Kidney (tissue), 14 donors: ENCODE measurements around the gene TACR2. TPM values are rescaled to one million over a fixed set of nuclear protein-coding genes. Genes with fewer than 3 reads are reported as not detected.

Experiments
- DNase-seq, 5 donors: peaks; one replicate each; pipeline ENCODE4 v3.0.0-alpha.2; 2013 to 2020
- FAIRE-seq: peaks from 2 replicates; lab custom pipeline; 2012; peaks lifted over from hg19 to GRCh38; lab: Jason Lieb, UNC
- H3K27ac ChIP-seq, 2 donors: one replicate each; pipeline ENCODE4 v1.7.0; 2013; ENCODE audit warnings: low read depth in 2 of 2, low read length in 2 of 2, inconsistent platforms in 1 of 2
- H3K27me3 ChIP-seq: one replicate; pipeline ENCODE4 v1.7.1; 2013; ENCODE audit warnings: low read length, inconsistent platforms; ENCODE audit not compliant: control insufficient read depth, insufficient read depth
- H3K36me3 ChIP-seq, 3 donors: one replicate each; pipeline versions ENCODE4 v1.7.0 to v1.7.1; 2013; ENCODE audit warnings: low read length in 3 of 3, control low read depth in 1 of 3, inconsistent platforms in 1 of 3; ENCODE audit not compliant: insufficient read depth in 3 of 3, control insufficient read depth in 2 of 3
- H3K4me1 ChIP-seq, 3 donors: one replicate each; pipeline versions ENCODE4 v1.7.0 to v1.7.1; 2013; ENCODE audit warnings: low read length in 3 of 3, inconsistent platforms in 1 of 3, low read depth in 1 of 3; ENCODE audit not compliant: control insufficient read depth in 2 of 3, insufficient read depth in 2 of 3
- H3K4me3 ChIP-seq, 3 donors: one replicate each; pipeline versions ENCODE4 v1.7.0 to v1.8.1; 2013; ENCODE audit warnings: low read length in 3 of 3, control low read depth in 1 of 3, inconsistent platforms in 1 of 3
- H3K9ac ChIP-seq, 3 donors: one replicate each; pipeline versions ENCODE4 v1.7.0 to v1.7.1; 2013; ENCODE audit warnings: low read length in 3 of 3, control low read depth in 1 of 3, inconsistent platforms in 1 of 3
- H3K9me3 ChIP-seq, 3 donors: one replicate each; pipeline versions ENCODE4 v1.7.0 to v1.7.1; 2013; ENCODE audit warnings: low read length in 3 of 3, control low read depth in 1 of 3, inconsistent platforms in 1 of 3; ENCODE audit not compliant: control insufficient read depth in 2 of 3, insufficient read depth in 1 of 3
- CTCF ChIP-seq: IDR thresholded peaks from 3 replicates; pipeline ENCODE4 v1.5.1; 2012; ENCODE audit warnings: mild to moderate bottlenecking, moderate library complexity, borderline replicate concordance; ENCODE audit not compliant: insufficient read depth; ENCODE audit errors: extremely low read depth
- intact Hi-C: fragments of 100-400 bp; cut with DNase I; formaldehyde crosslinking; loops from one replicate; pipeline ENCODE4 v1.11.1; 2022
- polyA plus RNA-seq: library from polyadenylated mRNA; stranded (reverse); fragments of 350-450 nt; fragmentation: Illumina TruSeq; extraction: RNeasy Lipid Tissue Mini Kit (QIAGEN cat#74804); gene quantifications from one replicate; pipeline ENCODE4 v1.2.3, GENCODE V29; 2014; ENCODE audit warnings: low read depth, low replicate concordance; ENCODE audit not compliant: insufficient read depth
- total RNA-seq: library from RNA; stranded (reverse); fragmentation: NEBNext Ultra II Directional; extraction: Animal tissue kit (Norgen Biotek cat#: 25700); gene quantifications from one replicate; pipeline ENCODE4 v1.2.1, GENCODE V29; 2021
- donor health status: control.
- donor health status: control.
- donor health status: control.
- donor health status: control.
- donor health status: control.
- donor health status: DM: yes; HTN: yes; CAD: no.
- donor health status: Normal renal cell carcinoma (clear cell type).

TACR2 gene
- total and polyA plus RNA-seq, 2 donors from 2014 or later: 0.37 to 0.38 TPM

- FAIRE-seq: no peak
- intact Hi-C loops: no loop called here
- no peaks in the 10 kb centered on the region for H3K36me3 ChIP-seq
- no peaks in the 10 kb centered on the region for H3K9me3 ChIP-seq
- no peak overlapping the region for H3K4me3 ChIP-seq
- H3K9ac ChIP-seq: no peak overlapping the region
- peak overlapping the region; percentile 38 to 49 for H3K27ac ChIP-seq
- no peak for TF ChIP-seq CTCF
- H3K4me1 ChIP-seq: peaks cover 4 to 39% (median 20%) of the 10 kb centered on the region in 3 donors
- H3K27me3 ChIP-seq: no peaks in the 10 kb centered on the region
- peak in 1 of 5 donors; percentile 73 for DNase-seq
These were observed 48.2 kb upstream of the TACR2 start for GRCh38 chr10:69464801-69465401.

GRCh38 chr10:69464401-69464800 lies 47.7 kb upstream of the TACR2 start:
- DNase-seq (no peak), FAIRE-seq (no peak)
- Histone ChIP-seq H3K36me3 (no peaks in the 10 kb centered on the region), H3K9ac (no peak overlapping the region), H3K27me3 (no peaks in the 10 kb centered on the region), H3K27ac (no peak overlapping the region), H3K9me3 (no peaks in the 10 kb centered on the region), H3K4me3 (no peak overlapping the region), H3K4me1 (peaks cover 4 to 40% (median 25%) of the 10 kb centered on the region in 3 donors)
- TF ChIP-seq CTCF: no peak
- intact Hi-C loops: no loop called here

DNA sequence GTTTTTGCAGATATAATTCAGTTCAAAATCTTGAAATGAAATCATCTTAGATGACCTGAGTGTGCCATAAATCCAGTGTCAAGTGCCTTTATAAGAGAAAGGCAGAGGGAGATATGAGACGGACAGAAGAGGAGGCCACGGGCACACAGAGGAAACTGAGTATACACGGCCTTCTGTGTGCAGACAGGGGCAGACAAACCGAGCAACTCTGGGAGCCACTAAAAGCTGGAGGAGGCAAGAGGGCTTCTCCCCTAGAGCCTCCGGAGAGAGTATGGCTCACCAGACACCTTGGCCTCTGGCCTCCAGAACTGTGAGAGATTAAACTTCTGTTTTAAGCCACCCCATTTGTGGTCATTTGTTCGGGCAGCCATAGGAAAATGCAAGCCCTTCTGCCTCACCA lies 47.2 kb upstream of the TACR2 start:
- FAIRE-seq (no peak), DNase-seq (no peak)
- intact Hi-C loops: no loop called here
- Histone ChIP-seq H3K9me3 (no peaks in the 10 kb centered on the region), H3K4me1 (peaks cover 4 to 40% (median 30%) of the 10 kb centered on the region in 3 donors), H3K4me3 (no peak overlapping the region), H3K36me3 (no peaks in the 10 kb centered on the region), H3K27ac (peak overlapping the region in 1 of 2 donors; percentile 23), H3K27me3 (no peaks in the 10 kb centered on the region), H3K9ac (no peak overlapping the region)
- TF ChIP-seq CTCF: no peak
